Ascending aorta (tissue), 2 donors: ENCODE data around the gene SLC35F6. TPM values are rescaled to one million over a fixed set of nuclear protein-coding genes. Genes with fewer than 3 reads are reported as not detected.

Experiments
- DNase-seq, 2 donors: peaks; one replicate each; pipeline ENCODE4 v3.0.0-alpha.2; 2019; ENCODE audit warnings: low spot score in 2 of 2
- H3K27ac ChIP-seq, 2 donors: fragments of 200-600 bp; sonication (generic); one replicate each; pipeline ENCODE4 v1.5.1; 2016 to 2017; ENCODE audit warnings: mild to moderate bottlenecking in 1 of 2
- H3K27me3 ChIP-seq: fragments of 200-600 bp; sonication (generic); one replicate; pipeline ENCODE4 v1.5.1; 2017
- H3K36me3 ChIP-seq, 2 donors: fragments of 200-600 bp; sonication (generic); one replicate each; pipeline ENCODE4 v1.5.1; 2016
- H3K4me1 ChIP-seq, 2 donors: fragments of 200-600 bp; sonication (generic); one replicate each; pipeline ENCODE4 v1.5.1; 2016 to 2017; ENCODE audit warnings: mild to moderate bottlenecking in 1 of 2
- H3K4me3 ChIP-seq, 2 donors: fragments of 200-600 bp; sonication (generic); one replicate each; pipeline ENCODE4 v1.5.1; 2016 to 2017; ENCODE audit warnings: mild to moderate bottlenecking in 1 of 2
- H3K9me3 ChIP-seq, 2 donors: fragments of 200-600 bp; sonication (generic); one replicate each; pipeline ENCODE4 v1.5.1; 2016
- CTCF ChIP-seq, 3 experiments: fragments of 200-600 bp in 2 of 3; fragments of 450-650 bp in 1 of 3; sonication (generic) in 2 of 3; IDR thresholded peaks; one replicate each; pipeline ENCODE4 v1.5.1; 2016 to 2019; ENCODE audit warnings: antibody characterized with exemption in 3 of 3, mild to moderate bottlenecking in 1 of 3, moderate library complexity in 1 of 3
- intact Hi-C: fragments of 100-400 bp; cut with DNase I; formaldehyde crosslinking; loops from one replicate; pipeline ENCODE4 v1.15.1; 2023
- total RNA-seq: library from RNA; depleted of rRNA; stranded (reverse); fragments of >200 nt; gene quantifications from one replicate; pipeline ENCODE4 v1.1.0, GENCODE V29; 2016

SLC35F6 gene
- total RNA-seq, 1 donor from 2014 or later, result 43.4 TPM

- no peak for TF ChIP-seq CTCF (IDR thresholded peaks at IDR 0.05)
- intact Hi-C loops, result no loop called here
- Histone ChIP-seq H3K9me3 (no peaks in the 10 kb centered on the region), H3K27ac (no peak overlapping the region), H3K4me3 (no peak overlapping the region), H3K36me3 (peaks cover 67 to 73% of the 10 kb centered on the region in 2 donors), H3K27me3 (no peaks in the 10 kb centered on the region), H3K4me1 (no peaks in the 10 kb centered on the region)
- DNase-seq, result no peak
These were observed 14.0 kb downstream of the SLC35F6 start for GRCh38 chr2:26778098-26778497.

- Histone ChIP-seq H3K27ac (no peak overlapping the region), H3K36me3 (peaks cover 67 to 73% of the 10 kb centered on the region in 2 donors), H3K27me3 (no peaks in the 10 kb centered on the region), H3K4me3 (no peak overlapping the region), H3K4me1 (no peaks in the 10 kb centered on the region), H3K9me3 (no peaks in the 10 kb centered on the region)
- intact Hi-C loops, result no loop called here
- no peak for DNase-seq
- TF ChIP-seq CTCF (IDR thresholded peaks at IDR 0.05), result no peak
These were observed 14.4 kb downstream of the SLC35F6 start for GRCh38 chr2:26778507-26778906.

- intact Hi-C loops, result no loop called here
- H3K36me3 ChIP-seq, result peaks cover 56 to 58% of the 10 kb centered on the region in 2 donors
- H3K4me3 ChIP-seq, result no peak overlapping the region
- H3K27ac ChIP-seq, result no peak overlapping the region
- no peaks in the 10 kb centered on the region for H3K27me3 ChIP-seq
- TF ChIP-seq CTCF (IDR thresholded peaks at IDR 0.05), result no peak
- no peaks in the 10 kb centered on the region for H3K9me3 ChIP-seq
- no peak for DNase-seq
- peaks cover 0 to 4% of the 10 kb centered on the region in 2 donors for H3K4me1 ChIP-seq
These were observed 16.2 kb downstream of the SLC35F6 start for GRCh38 chr2:26780203-26780760.

- DNase-seq, result no peak
- Histone ChIP-seq H3K27ac (no peak overlapping the region), H3K4me1 (peaks cover 0 to 14% of the 10 kb centered on the region in 2 donors), H3K9me3 (no peaks in the 10 kb centered on the region), H3K4me3 (no peak overlapping the region), H3K27me3 (no peaks in the 10 kb centered on the region), H3K36me3 (peaks cover 29 to 30% of the 10 kb centered on the region in 2 donors)
- no peak for TF ChIP-seq CTCF (IDR thresholded peaks at IDR 0.05)
- intact Hi-C loops, result no loop called here
These were observed 19.0 kb downstream of the SLC35F6 start for GRCh38 chr2:26782876-26783704.

- Histone ChIP-seq H3K36me3 (peaks cover 13 to 14% of the 10 kb centered on the region in 2 donors), H3K27ac (no peak overlapping the region), H3K27me3 (no peaks in the 10 kb centered on the region), H3K4me1 (peaks cover 0 to 14% of the 10 kb centered on the region in 2 donors), H3K4me3 (peak overlapping the region; percentile 60 to 88), H3K9me3 (no peaks in the 10 kb centered on the region)
- no peak for TF ChIP-seq CTCF (IDR thresholded peaks at IDR 0.05)
- intact Hi-C loops, result loop anchor here (1.0 kb wide), 1 partner anchor 20 kb away; the partner anchor contains the start of gene SLC35F6
- no peak for DNase-seq
These were observed 20.6 kb downstream of the SLC35F6 start for GRCh38 chr2:26784570-26785234.
